ENCODE results near the gene ARMH3. TPM values are rescaled to one million over a fixed set of nuclear protein-coding genes. Genes with fewer than 3 reads are reported as not detected.

ARMH3 gene
- total RNA-seq, 1 donor from 2014 or later = 28.8 TPM

DNA sequence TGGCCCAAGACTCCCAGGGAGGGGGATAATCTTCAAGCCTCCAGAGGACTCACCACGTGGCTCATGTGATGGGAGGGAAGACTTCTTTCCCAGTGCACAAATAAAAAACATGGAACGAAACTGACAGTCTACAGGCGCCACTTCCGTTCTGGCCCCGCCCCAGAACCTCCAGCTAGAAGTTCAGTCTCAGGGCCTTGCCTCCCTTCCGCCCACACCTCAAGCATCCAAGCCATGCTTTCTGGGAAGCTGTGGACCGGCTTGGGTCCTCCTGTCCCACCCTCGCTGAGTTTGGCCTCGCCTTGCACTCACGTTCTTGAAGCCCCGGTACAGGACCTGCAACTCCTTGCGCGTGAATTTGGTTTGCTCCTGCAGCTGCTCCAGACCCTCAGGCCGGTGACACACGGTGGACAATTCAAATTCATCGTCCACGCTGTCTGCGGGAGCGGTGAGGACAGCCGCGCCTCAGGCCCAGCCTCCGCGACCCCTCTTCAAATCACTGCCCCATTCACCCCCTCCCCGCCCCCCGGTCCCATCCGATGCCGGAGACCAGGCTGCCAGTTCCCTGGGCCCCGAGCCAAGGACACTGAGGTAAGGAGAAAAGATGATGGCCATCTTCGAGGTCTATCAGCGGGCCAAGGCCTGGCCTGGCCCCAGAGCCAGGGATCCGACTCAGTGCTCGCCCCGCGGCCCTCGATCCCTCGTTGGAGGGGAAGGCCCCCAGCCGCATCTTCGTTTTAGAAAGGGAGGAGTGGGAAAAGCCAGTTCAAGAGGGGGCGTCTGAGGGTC, 227.0 kb downstream of the ARMH3 start:
- DNase-seq (ENCODE audit: extremely low spot score, unreplicated experiment) = no peak
- H3K27ac Mint-ChIP-seq (ENCODE audit: unreplicated experiment) = no peak overlapping the region
- TF ChIP-seq, protein P1, sequence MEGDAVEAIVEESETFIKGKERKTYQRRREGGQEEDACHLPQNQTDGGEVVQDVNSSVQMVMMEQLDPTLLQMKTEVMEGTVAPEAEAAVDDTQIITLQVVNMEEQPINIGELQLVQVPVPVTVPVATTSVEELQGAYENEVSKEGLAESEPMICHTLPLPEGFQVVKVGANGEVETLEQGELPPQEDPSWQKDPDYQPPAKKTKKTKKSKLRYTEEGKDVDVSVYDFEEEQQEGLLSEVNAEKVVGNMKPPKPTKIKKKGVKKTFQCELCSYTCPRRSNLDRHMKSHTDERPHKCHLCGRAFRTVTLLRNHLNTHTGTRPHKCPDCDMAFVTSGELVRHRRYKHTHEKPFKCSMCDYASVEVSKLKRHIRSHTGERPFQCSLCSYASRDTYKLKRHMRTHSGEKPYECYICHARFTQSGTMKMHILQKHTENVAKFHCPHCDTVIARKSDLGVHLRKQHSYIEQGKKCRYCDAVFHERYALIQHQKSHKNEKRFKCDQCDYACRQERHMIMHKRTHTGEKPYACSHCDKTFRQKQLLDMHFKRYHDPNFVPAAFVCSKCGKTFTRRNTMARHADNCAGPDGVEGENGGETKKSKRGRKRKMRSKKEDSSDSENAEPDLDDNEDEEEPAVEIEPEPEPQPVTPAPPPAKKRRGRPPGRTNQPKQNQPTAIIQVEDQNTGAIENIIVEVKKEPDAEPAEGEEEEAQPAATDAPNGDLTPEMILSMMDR (IDR thresholded peaks at IDR 0.05) = no peak
- no peaks in the 10 kb centered on the region for H3K9me3 Mint-ChIP-seq (ENCODE audit: unreplicated experiment)
- no peak overlapping the region for H3K4me3 Mint-ChIP-seq (ENCODE audit: unreplicated experiment)
- peaks cover 4% of the 10 kb centered on the region for H3K36me3 Mint-ChIP-seq (ENCODE audit: unreplicated experiment)
- H3K27me3 Mint-ChIP-seq (ENCODE audit: unreplicated experiment) = no peaks in the 10 kb centered on the region
- H3K4me1 Mint-ChIP-seq (ENCODE audit: unreplicated experiment) = peaks cover 18% of the 10 kb centered on the region

DNA sequence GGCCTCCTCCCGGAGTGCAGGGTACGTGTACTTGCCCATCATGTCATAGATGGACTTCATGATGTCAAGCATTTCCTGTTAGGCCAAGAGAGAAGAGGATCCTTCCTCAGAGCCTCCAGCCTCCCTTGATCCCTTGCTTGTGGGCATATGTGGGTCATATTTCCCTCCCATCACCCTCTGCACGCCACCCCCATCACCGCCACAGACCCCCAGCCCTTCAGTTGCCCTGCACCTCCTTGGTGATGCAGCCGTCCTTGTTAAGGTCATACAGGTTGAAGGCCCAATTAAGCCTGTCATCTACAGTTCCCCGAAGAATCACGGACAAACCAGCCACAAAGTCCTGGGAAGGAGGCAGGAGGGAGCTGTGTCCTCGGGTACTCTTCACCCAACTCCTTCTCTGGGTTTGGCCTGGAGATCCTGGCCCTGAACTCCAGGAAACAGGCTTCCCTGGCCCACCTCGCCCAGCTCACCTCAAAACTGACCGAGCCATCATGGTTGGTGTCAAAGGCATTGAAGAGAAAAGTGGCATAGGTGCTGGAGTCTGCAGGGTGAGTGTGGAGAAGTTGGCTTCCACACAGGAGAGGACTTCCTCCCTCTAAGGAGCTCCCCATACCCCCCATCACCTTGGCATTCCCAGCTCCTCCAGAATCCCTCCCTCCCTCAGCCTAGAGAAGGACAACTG, 227.9 kb downstream of the ARMH3 start:
- H3K4me1 Mint-ChIP-seq (ENCODE audit: unreplicated experiment) = peaks cover 18% of the 10 kb centered on the region
- no peak overlapping the region for H3K4me3 Mint-ChIP-seq (ENCODE audit: unreplicated experiment)
- H3K27me3 Mint-ChIP-seq (ENCODE audit: unreplicated experiment) = no peaks in the 10 kb centered on the region
- TF ChIP-seq, protein P1 (IDR thresholded peaks at IDR 0.05) = no peak
- DNase-seq (ENCODE audit: extremely low spot score, unreplicated experiment) = no peak
- peaks cover 4% of the 10 kb centered on the region for H3K36me3 Mint-ChIP-seq (ENCODE audit: unreplicated experiment)
- H3K27ac Mint-ChIP-seq (ENCODE audit: unreplicated experiment) = no peak overlapping the region
- no peaks in the 10 kb centered on the region for H3K9me3 Mint-ChIP-seq (ENCODE audit: unreplicated experiment)

DNA sequence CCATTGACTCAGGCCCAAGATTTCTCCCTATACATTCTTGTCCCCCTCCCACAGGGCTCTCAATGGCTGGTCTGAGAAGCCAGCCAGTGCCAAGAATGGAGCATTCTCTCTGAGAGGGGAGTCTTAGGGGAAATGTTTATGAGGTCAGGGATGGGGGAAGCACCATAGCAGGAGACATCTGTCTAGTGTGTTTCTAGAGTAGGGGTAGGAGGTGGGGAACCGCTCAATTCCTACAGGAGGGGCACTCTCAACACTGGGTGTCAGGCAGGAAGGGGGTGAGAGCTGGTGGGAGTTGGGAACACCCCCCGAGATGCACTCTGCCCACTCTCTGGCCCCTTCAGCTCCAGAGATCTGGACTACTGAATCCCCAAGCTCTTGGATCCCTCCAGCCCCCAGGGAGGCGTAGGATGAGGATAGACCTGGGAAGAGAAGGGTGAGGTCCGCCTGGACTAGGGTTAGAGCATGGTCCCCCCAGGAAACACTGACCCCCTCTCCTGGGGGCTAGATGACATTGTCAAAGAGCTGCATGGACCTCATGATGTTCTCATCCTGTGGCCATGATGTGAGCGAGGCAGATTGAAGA, 229.0 kb downstream of the ARMH3 start:
- H3K9me3 Mint-ChIP-seq (ENCODE audit: unreplicated experiment) = no peaks in the 10 kb centered on the region
- TF ChIP-seq, protein P1 (IDR thresholded peaks at IDR 0.05) = no peak
- H3K4me3 Mint-ChIP-seq (ENCODE audit: unreplicated experiment) = no peak overlapping the region
- H3K36me3 Mint-ChIP-seq (ENCODE audit: unreplicated experiment) = peaks cover 6% of the 10 kb centered on the region
- peaks cover 17% of the 10 kb centered on the region for H3K4me1 Mint-ChIP-seq (ENCODE audit: unreplicated experiment)
- no peak overlapping the region for H3K27ac Mint-ChIP-seq (ENCODE audit: unreplicated experiment)
- H3K27me3 Mint-ChIP-seq (ENCODE audit: unreplicated experiment) = no peaks in the 10 kb centered on the region
- DNase-seq (ENCODE audit: extremely low spot score, unreplicated experiment) = no peak

DNA sequence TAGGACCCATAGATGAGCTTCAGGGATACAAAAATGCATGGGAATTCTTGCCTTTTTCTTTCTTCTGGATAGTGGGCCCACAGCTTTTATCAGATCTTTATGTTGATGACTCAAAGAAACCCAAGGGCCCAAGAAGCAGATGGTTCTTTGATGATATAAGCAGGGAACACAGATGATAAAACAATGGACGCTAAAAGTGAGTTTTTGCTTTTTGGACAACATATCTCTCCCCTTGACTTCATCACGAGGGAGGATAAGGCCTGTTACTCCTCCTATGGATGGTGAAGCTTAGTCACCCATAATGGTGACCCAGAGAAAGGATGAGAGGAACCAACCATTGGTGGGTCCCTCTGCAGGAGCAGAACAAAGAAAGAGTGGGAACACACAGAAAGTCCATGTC, 231.2 kb downstream of the ARMH3 start:
- Mint-ChIP-seq H3K36me3 (ENCODE audit: unreplicated experiment) (peaks cover 6% of the 10 kb centered on the region), H3K4me1 (ENCODE audit: unreplicated experiment) (no peaks in the 10 kb centered on the region), H3K27me3 (ENCODE audit: unreplicated experiment) (no peaks in the 10 kb centered on the region), H3K27ac (ENCODE audit: unreplicated experiment) (no peak overlapping the region), H3K9me3 (ENCODE audit: unreplicated experiment) (no peaks in the 10 kb centered on the region), H3K4me3 (ENCODE audit: unreplicated experiment) (no peak overlapping the region)
- no peak for DNase-seq (ENCODE audit: extremely low spot score, unreplicated experiment)
- TF ChIP-seq, protein P1 (IDR thresholded peaks at IDR 0.05) = no peak
